Measurements from ENCODE around the gene ZC3H12A.

The ZC3H12A gene

DNA sequence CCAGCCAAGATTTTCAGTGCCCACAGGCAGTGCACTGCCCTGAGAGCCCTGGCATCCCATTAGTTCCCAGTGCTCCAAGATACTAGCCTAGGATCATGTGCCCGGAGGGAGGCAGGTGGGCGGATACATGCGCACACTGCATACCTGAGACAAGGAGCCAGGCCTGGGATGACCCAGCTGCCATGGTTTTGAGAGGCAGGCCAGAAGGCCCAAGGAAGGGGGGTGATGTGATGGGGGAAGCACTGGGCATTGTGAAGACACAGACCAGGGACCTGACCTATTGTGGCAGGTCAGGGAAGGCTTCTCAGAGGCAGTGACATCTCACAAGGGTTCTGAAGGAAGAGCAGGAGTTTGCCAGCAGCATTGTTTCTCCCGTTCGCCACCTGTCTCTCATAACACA, 3.6 kb downstream of the ZC3H12A start:
- peak overlapping the region; percentile 86 for H3K4me3 ChIP-seq
- H3K27ac ChIP-seq: peak overlapping the region; percentile 98 to 99
- no peak for DNase-seq (ENCODE audit: low spot score)
- TF ChIP-seq, protein P1, sequence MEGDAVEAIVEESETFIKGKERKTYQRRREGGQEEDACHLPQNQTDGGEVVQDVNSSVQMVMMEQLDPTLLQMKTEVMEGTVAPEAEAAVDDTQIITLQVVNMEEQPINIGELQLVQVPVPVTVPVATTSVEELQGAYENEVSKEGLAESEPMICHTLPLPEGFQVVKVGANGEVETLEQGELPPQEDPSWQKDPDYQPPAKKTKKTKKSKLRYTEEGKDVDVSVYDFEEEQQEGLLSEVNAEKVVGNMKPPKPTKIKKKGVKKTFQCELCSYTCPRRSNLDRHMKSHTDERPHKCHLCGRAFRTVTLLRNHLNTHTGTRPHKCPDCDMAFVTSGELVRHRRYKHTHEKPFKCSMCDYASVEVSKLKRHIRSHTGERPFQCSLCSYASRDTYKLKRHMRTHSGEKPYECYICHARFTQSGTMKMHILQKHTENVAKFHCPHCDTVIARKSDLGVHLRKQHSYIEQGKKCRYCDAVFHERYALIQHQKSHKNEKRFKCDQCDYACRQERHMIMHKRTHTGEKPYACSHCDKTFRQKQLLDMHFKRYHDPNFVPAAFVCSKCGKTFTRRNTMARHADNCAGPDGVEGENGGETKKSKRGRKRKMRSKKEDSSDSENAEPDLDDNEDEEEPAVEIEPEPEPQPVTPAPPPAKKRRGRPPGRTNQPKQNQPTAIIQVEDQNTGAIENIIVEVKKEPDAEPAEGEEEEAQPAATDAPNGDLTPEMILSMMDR (IDR thresholded peaks at IDR 0.05): no peak

DNA sequence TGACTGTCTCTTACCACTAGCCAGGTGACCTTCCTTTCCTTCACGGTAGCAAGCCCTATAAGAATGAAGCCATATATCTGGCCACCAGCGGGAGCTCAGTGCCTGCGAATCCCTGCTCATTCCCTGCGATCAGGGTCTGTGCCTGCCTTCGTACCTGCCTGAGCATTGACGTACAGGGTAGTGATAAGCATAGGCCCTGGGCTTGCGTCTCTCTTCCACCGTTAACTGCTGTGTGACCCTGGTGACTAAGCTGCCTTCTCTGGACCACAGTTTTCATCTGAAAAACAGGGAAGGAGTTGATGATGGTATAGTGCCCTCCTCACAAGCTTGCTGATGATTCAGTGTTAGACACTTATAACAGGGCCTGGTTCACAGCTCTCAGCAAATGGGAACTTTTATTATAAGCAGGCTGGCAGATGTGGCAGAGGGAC, 4.1 kb downstream of the ZC3H12A start:
- no peak for DNase-seq (ENCODE audit: low spot score)
- H3K27ac ChIP-seq: peak overlapping the region; percentile 98 to 99
- TF ChIP-seq, protein P1 (IDR thresholded peaks at IDR 0.05): no peak
- peak overlapping the region; percentile 86 for H3K4me3 ChIP-seq

DNA sequence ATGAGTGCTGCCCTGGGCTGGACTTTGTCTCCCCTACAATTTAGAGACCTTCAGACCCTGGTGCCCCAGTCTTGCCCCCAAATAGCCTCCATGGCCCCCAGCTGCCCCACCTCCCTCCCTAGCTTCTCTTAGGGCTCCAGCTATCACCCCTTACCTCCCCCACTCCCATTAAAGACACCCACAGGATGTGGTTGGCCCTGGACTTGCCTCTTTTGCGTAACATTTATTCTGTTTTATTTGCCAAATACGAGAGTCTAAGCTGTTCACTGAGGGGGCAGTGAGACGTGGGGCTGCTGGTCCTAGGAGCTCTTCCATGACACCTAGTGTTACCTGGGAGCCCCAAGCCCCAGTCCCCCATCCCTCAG, 4.5 kb downstream of the ZC3H12A start:
- peak overlapping the region; percentile 86 for H3K4me3 ChIP-seq

DNA sequence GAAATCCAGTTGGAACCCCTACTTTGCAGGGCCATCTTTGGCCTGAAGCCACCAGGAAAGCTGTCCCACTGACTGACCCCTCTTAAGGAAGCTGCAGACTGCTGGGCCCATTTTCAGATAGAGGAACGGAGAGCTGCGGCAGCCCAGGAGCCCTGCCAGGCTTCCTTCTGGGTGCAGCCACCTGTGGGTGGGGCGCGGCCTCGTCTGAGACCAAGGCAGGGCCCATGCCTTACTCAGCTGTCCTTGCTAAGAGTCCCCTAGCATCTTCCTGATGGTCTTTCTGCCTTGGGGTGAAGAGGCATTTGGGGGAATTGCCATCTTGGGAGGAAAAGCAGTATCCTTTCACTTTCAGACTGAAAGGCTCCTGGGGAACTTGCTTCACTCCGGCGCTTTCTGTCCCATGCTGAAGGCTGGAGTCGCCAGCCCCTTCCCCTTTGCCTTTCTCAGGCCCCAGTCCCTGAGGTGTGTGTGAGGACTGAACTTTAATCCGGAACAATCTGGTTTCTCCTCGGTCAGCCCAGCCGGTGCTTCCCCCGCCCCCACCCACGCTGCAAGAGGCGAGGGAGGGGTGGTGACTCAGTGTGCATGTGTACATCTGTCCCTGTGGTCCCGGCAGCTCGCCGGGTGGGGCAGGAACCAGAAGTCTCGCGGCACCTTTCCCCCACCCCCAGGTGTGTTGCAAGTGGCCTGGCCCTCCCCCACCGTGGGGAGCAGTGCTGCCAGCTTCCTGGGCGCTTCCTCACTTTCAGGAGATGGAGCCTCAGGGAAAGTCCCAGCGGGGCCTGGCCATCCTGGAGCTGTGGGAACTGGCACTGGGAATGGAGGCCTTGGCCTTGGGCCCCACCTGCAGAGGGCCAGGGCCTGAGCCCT, 5.1 kb downstream of the ZC3H12A start:
- TF ChIP-seq, protein P1 (IDR thresholded peaks at IDR 0.05): no peak
- Histone ChIP-seq H3K4me3 (peak overlapping the region; percentile 86), H3K27ac (peak overlapping the region; percentile 98 to 99)
- peak; percentile 94 for DNase-seq (ENCODE audit: low spot score)

More for the DNA sequence above, 4.5 kb downstream of the ZC3H12A start:
- TF ChIP-seq, protein P1 (IDR thresholded peaks at IDR 0.05): no peak
- peak overlapping the region; percentile 98 to 99 for H3K27ac ChIP-seq
- DNase-seq (ENCODE audit: low spot score): no peak

DNA sequence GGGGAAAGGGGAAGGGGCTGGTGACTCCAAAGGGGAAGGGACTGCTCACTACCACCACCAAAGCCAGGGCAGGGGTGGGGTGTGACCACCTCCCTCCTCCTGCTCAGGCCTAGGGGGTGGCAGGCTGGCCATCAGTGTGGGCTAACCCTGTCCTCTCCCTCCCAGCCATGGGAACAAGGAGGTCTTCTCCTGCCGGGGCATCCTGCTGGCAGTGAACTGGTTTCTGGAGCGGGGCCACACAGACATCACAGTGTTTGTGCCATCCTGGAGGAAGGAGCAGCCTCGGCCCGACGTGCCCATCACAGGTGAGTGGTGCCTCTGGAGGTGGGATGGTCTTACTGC, 5.7 kb downstream of the ZC3H12A start:
- Histone ChIP-seq H3K4me3 (peak overlapping the region; percentile 86), H3K27ac (peak overlapping the region; percentile 98 to 99)
- no peak for DNase-seq (ENCODE audit: low spot score)
- TF ChIP-seq, protein P1 (IDR thresholded peaks at IDR 0.05): no peak

DNA sequence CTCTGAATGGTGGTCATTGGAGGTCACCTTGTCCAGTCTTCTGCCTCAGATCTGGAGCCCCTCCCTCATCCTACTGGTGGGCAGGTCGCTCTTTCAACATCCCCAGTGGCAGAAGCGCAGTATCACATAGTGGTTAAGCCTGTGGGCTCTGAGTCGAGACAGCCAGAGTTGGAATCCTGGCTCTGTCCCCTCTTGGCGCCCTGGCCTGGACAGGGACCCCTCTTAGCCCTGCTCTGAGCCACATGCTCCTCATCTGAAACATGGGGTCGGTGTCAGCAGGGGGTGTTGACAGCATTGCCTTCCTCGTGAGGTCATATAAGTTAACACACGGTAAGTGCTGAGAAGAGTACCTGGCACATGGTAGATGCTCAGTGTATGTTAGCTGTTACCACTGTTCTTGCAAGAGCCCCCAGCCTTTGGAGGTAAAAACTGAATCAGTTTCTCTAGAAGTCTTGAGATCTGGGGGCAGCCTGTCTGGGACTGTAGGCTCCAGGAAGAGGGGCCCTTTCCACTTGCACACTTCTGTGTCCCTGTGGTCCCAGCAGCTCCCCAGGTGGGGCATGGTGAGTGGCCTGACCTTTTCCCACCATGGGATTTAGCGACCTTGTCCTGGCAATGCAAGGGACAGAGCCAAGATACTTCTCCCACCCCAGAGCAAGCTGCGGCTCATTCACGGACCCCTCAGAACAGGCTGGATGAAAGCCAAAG, 6.4 kb downstream of the ZC3H12A start:
- no peak for DNase-seq (ENCODE audit: low spot score)
- TF ChIP-seq, protein P1 (IDR thresholded peaks at IDR 0.05): no peak
- H3K4me3 ChIP-seq: no peak overlapping the region
- H3K27ac ChIP-seq: peak overlapping the region; percentile 98 to 99
